ENCODE results near the gene SNAP23.

SNAP23 gene

GRCh38 chr15:42495361-42496212, at the start of gene SNAP23:
SNAP23 (plus strand) TSS chr15:42495634; CDS start chr15:42511847, 16,213 bp downstream.
- DNase-seq: peak; percentile 74

- DNase-seq: no peak
Measured at GRCh38 chr15:42447599-42447998, 47.8 kb upstream of the SNAP23 start.

- no peak for DNase-seq
Measured at GRCh38 chr15:42448281-42448680, 47.2 kb upstream of the SNAP23 start.

DNA sequence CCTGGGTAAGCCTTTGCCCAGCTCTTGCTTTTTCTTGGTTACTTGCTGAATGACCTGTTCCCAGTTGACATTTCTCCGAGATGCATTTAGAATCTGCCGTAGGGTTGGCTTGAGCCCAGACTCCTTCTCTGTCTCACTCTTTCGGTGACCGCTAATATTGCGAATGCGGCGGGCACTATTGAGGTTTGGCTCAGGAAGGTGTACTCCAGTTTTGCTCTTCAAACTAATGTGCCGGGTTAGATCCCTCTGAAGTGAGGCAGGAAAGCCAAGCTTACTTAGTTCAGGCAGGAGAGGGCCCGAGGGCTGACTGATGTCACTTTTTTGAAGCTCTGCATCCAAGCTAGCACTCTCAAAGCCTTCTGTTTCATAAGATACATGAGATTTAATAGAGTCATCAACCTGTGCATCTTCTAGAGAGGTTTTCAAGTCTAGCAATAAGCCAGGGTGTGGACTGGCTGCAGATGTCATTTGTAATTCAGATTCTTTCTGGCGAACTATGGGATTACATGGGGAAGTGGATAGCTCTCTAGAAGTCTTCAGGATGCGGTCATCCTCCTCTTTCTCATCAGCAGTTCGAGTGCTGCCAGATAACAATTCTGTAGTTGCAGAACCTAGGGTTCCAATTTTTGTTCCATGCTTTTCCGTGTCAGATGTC, 45.5 kb upstream of the SNAP23 start:
- no peak for DNase-seq

GRCh38 chr15:42450425-42450790, 45.0 kb upstream of the SNAP23 start:
- no peak for DNase-seq

GRCh38 chr15:42453826-42454225, 41.6 kb upstream of the SNAP23 start:
- no peak for DNase-seq

DNA sequence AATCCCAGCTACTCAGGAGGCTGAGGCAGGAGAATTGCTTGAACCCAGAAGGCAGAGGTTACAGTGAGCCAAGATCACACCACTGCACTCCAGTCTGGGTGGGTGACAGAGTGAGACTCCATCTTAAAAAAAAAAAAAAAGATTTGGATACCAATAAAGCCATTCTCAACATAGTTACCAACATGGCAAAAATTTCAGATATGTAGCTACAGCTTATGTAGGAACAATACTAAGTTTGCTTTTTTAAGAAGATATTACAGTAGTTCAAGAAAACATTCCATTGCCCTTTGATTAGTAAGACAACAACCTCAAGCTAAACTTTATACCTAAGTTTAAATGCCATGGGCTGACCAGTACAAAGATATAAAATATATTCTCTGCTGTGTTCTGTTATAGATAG, 38.9 kb upstream of the SNAP23 start:
- DNase-seq: no peak

DNA sequence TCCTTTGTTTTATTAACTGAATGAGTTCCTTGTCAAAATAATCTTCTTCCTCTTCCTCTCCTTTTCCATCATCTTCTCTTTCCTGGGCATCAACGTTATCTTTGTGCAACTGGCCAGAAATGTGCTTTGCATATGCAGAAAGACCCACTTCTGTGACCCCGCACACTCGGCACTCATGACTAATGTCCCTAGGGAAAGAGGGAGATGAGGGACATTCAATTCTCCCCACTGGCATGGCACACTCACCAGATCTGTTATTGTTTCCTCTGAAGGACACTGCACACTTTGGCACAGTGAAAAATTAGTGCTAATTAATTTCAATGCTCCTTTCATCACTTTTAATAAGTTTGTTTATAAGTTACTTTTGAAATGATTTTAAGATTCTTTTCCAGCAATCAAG, 38.5 kb upstream of the SNAP23 start:
- no peak for DNase-seq

- peak; percentile 48 for DNase-seq
Measured at GRCh38 chr15:42457445-42458442, 37.7 kb upstream of the SNAP23 start.

- no peak for DNase-seq
Measured at GRCh38 chr15:42461261-42461660, 34.2 kb upstream of the SNAP23 start.

GRCh38 chr15:42465520-42466259, 29.7 kb upstream of the SNAP23 start:
- DNase-seq: no peak

DNA sequence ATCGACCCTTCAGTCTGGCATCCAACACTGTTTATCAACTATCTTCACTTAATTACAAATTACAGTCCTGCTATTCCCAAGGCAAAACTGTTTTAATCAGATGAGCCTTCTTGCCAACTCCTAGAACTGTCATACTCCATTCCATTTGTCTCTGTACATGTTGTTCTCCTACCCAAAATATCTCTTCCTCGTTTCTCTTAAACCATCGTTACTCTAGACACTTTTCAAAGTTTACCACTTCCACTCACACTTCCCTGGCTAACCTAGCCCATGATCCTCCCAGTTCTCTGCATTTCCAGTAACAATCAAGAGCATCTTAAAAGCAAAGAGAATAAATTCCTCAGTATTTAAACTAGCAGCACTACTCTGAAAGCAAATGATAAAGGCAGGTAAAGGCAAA, 24.4 kb upstream of the SNAP23 start:
- DNase-seq: no peak

DNA sequence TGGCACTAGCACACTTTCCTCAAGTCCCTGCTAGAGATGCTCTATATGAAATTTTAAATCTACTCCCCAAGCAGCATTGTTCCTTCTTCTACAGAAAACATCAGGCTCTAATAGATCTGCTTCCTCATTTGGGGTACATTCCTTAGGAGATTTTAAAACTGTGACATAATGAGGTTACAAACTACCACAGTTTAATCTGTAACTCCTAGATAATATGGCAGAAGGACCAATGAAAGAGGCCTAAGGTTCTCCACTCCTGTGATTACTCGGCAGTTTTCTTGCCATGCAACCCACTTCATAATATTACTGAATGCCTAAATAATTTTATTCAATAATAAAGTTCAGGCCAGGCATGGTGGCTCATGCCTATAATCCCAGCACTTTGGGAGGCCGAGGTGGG, 20.6 kb upstream of the SNAP23 start:
- no peak for DNase-seq

- no peak for DNase-seq
Measured at GRCh38 chr15:42482701-42483100, 12.7 kb upstream of the SNAP23 start.

DNA sequence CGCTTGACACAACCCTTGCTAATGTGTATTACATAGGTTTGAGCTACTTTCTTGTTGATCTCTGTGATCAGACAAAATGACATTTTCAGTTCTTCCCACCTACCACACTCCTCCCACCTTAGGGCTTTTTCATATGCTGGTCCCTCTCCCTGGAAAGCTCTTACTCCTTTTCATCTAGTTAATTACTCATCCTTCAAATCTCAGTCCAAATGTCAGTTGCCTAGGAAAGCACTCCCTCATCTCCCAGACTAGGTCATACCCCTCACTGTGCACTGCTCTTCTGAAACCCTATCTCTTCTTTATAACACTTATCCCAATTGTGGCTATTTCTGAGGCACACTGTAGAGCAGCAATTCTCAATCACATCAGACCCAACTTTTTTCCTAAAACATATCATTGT, 11.8 kb upstream of the SNAP23 start:
- DNase-seq: no peak

- no peak for DNase-seq
Measured at GRCh38 chr15:42490291-42490670, 5.2 kb upstream of the SNAP23 start.

DNA sequence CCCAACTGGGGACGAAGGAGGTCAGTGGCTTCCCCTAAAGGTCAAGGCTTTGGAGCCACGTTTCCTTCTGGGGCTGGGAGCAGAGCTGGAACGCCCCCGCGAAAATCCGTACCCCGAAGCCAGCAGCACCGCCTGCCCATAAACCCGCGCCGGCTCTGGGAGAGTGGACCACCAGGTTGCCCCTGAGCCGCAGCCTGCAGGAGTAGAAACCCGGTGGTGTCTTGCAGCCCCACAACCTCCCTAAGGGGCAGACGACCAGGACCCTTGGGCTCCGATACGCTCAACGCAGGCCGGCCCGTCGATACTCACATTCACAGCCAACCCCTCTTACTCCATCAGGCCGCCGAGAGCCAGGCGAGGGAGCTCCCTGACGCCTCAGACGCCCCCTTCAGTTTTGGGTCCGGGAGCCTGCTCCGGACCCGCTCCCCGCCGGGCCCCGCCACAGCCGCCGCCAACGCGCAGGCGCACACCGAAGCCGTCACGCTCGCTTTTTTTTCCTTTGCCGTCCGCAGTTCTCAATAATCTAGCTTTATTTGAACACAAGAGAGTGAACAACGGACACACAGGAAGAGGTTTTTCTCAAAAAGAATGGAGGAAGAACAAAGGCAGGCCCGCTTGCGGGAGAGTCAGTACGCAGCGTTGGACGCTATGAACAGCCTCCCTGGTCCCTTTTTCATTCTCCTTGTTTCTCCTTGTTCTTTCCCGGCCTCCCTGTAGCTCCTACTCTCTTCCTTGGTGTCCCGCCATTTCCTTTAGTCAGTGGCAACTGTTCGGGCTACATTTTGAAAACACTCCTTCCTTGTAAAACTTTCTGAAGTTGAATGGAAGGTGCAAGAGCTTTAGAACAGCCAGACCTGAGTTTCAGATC, 4.5 kb upstream of the SNAP23 start, which contains the start of gene ZNF106:
TSS of gene ZNF106 (minus strand) at position 471 of the 868 bp plus-strand sequence. CDS start 18,852 bp downstream, outside the sequence.
- DNase-seq: peak; percentile 73

DNA sequence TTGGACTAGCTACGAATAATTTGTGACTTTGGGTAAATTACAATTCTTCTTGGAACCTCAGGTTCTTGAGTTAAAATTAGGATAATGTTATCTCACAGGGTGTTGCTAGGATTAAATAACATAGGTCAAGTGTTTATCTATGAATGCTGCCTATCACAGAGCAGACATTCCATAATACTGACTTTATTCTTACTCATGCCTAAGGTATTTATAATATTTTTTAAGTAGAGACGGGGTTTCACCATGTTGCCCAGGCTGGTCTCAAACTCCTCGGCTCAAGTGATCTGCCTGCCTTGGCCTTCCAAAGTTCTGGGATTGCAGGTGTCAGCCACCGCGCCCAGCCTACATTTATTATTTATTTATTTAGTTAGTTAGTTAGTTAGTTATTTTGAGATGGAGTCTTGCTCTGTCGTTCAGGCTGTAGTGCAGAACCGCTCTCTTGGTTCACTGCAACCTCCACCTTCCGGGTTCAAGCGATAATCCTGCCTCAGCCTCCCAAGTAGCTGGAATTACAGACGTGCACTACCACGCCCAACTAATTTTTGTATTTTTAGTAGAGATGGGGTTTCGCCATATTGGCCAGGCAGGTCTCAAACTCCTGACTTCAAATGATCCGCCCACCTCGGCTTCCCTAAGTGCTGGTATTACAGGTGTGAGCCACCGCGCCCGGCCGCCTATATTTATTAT, 3.8 kb upstream of the SNAP23 start:
- no peak for DNase-seq

GRCh38 chr15:42493679-42494078, 1.8 kb upstream of the SNAP23 start:
- no peak for DNase-seq

GRCh38 chr15:42494998-42495360, 455 bp upstream of the SNAP23 start:
- no peak for DNase-seq

Data from NCI-H1048 (cell line).